K562 (cell line): Measurements from ENCODE around the gene KCNMB2. TPM values are rescaled to one million over a fixed set of nuclear protein-coding genes. Genes with fewer than 3 reads are reported as not detected.

Experiments
- GATA2 ChIP-seq: sonication (generic); formaldehyde crosslinking; IDR thresholded peaks from 2 replicates; pipeline ENCODE4 v1.4.0; 2020; ENCODE audit warnings: mild to moderate bottlenecking, missing genetic modification reagents
- HINFP ChIP-seq: fragments of 450-650 bp; conservative IDR thresholded peaks from 2 replicates; pipeline ENCODE4 v1.6.1; 2016; ENCODE audit warnings: missing genetic modification characterization, low read depth, mild to moderate bottlenecking, control low read depth, missing compliant biosample characterization
- ZC3H8 ChIP-seq: fragments of 450-650 bp; IDR thresholded peaks from 2 replicates; pipeline ENCODE4 v1.6.1; 2017
- ZFP30 ChIP-seq: fragments of 250-450 bp; sonication (Bioruptor Pico); IDR thresholded peaks from 2 replicates; pipeline ENCODE4 v1.8.0; 2022; ENCODE audit warnings: moderate library complexity, mild to moderate bottlenecking, inconsistent platforms, borderline replicate concordance
- ZNF316 ChIP-seq: fragments of 450-650 bp; IDR thresholded peaks from 2 replicates; pipeline ENCODE4 v1.6.1; 2016
- ZNF512 ChIP-seq: IDR thresholded peaks from 2 replicates; pipeline ENCODE4 v1.6.1; 2016; ENCODE audit warnings: missing genetic modification characterization, missing compliant biosample characterization
- polyA plus RNA-seq, 8 experiments: library from polyadenylated mRNA; depleted of rRNA in 4 of 8; stranded (reverse) in 5 of 8; unstranded in 3 of 8; fragments of >200 nt; fragmentation: Nextera tagmentation in 2 of 8; fragmentation: Illumina TruSeq in 1 of 8; extraction: Ambion mirVana in 2 of 8; extraction: Trizol in 1 of 8; gene quantifications; 2 replicates each; pipeline versions ENCODE4 v1.2.1 to v1.2.3, GENCODE V29; 2011 to 2014; ENCODE audit warnings: inconsistent platforms in 1 of 8, missing spikeins in 1 of 8
- total RNA-seq, 7 experiments: library from RNA; depleted of rRNA in 6 of 7; stranded (reverse); fragments of >200 nt in 6 of 7; fragmentation: Illumina TruSeq in 2 of 7; extraction: Trizol in 2 of 7; gene quantifications; 2 replicates each; pipeline versions ENCODE4 v1.2.1 to v1.2.3, GENCODE V29; 2011 to 2021; ENCODE audit warnings: low replicate concordance in 1 of 7
- TF ChIP-seq, protein P1 (sequence below): sonication (generic); formaldehyde crosslinking; IDR thresholded peaks from 2 replicates; pipeline ENCODE4 v1.8.0; 2023; ENCODE audit warnings: mild to moderate bottlenecking, missing genetic modification reagents
- TF ChIP-seq, protein P2 (sequence below): sonication (generic); formaldehyde crosslinking; IDR thresholded peaks from 2 replicates; pipeline ENCODE4 v1.5.0; 2020; ENCODE audit warnings: missing genetic modification reagents
- TF ChIP-seq, protein P3 (sequence below): sonication (generic); formaldehyde crosslinking; IDR thresholded peaks from 2 replicates; pipeline ENCODE4 v1.8.1; 2023; ENCODE audit warnings: mild to moderate bottlenecking, missing genetic modification reagents

KCNMB2 gene
- total and polyA plus RNA-seq, 9 of the 15 experiments (the other 6 are each of a cell fraction or from before 2014, with no cell fraction given): 0.04 to 0.15 TPM; not detected in 7

GRCh38 chr3:178491751-178492150 lies 44.5 kb upstream of the KCNMB2 start (continued):
- no peak for TF ChIP-seq ZNF512
- TF ChIP-seq ZFP30 (CRISPR knock-in tag): no peak
- TF ChIP-seq, protein P1, sequence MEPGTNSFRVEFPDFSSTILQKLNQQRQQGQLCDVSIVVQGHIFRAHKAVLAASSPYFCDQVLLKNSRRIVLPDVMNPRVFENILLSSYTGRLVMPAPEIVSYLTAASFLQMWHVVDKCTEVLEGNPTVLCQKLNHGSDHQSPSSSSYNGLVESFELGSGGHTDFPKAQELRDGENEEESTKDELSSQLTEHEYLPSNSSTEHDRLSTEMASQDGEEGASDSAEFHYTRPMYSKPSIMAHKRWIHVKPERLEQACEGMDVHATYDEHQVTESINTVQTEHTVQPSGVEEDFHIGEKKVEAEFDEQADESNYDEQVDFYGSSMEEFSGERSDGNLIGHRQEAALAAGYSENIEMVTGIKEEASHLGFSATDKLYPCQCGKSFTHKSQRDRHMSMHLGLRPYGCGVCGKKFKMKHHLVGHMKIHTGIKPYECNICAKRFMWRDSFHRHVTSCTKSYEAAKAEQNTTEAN (CRISPR knock-in tag): no peak
- TF ChIP-seq ZNF316: no peak
- TF ChIP-seq GATA2 (CRISPR knock-in tag): no peak
- TF ChIP-seq, protein P2, sequence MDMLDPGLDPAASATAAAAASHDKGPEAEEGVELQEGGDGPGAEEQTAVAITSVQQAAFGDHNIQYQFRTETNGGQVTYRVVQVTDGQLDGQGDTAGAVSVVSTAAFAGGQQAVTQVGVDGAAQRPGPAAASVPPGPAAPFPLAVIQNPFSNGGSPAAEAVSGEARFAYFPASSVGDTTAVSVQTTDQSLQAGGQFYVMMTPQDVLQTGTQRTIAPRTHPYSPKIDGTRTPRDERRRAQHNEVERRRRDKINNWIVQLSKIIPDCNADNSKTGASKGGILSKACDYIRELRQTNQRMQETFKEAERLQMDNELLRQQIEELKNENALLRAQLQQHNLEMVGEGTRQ (CRISPR knock-in tag): no peak
- TF ChIP-seq ZC3H8: no peak
- TF ChIP-seq HINFP: no peak
- TF ChIP-seq, protein P3, sequence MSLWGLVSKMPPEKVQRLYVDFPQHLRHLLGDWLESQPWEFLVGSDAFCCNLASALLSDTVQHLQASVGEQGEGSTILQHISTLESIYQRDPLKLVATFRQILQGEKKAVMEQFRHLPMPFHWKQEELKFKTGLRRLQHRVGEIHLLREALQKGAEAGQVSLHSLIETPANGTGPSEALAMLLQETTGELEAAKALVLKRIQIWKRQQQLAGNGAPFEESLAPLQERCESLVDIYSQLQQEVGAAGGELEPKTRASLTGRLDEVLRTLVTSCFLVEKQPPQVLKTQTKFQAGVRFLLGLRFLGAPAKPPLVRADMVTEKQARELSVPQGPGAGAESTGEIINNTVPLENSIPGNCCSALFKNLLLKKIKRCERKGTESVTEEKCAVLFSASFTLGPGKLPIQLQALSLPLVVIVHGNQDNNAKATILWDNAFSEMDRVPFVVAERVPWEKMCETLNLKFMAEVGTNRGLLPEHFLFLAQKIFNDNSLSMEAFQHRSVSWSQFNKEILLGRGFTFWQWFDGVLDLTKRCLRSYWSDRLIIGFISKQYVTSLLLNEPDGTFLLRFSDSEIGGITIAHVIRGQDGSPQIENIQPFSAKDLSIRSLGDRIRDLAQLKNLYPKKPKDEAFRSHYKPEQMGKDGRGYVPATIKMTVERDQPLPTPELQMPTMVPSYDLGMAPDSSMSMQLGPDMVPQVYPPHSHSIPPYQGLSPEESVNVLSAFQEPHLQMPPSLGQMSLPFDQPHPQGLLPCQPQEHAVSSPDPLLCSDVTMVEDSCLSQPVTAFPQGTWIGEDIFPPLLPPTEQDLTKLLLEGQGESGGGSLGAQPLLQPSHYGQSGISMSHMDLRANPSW (CRISPR knock-in tag): no peak
